ENCODE results near the gene SDHAF3. TPM values are rescaled to one million over a fixed set of nuclear protein-coding genes. Genes with fewer than 3 reads are reported as not detected.

The SDHAF3 gene
- total and polyA plus RNA-seq, 8 donors: 15.0 to 34.1 (median 29.9) TPM

DNA sequence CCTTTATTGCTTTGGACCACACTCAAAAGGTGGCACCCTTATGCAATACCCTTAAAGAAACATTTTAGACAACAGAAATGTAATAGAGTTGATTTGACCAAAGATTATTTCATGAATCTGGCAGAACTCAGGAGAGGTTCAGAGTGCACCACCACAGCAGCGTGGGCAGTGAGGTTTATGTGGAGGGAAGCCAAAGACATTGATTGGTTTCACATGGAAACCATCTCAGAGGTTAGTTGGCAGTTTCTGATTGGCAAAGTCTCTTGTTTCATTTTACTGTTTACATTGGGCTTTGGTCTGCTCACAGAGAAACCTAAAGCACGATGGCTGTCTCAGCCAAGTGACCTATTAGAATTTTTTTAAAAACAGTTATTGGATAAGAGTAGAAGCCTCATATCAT, 101.3 kb downstream of the SDHAF3 start:
- no peak overlapping the region for H3K27ac ChIP-seq
- TF ChIP-seq, protein P1, sequence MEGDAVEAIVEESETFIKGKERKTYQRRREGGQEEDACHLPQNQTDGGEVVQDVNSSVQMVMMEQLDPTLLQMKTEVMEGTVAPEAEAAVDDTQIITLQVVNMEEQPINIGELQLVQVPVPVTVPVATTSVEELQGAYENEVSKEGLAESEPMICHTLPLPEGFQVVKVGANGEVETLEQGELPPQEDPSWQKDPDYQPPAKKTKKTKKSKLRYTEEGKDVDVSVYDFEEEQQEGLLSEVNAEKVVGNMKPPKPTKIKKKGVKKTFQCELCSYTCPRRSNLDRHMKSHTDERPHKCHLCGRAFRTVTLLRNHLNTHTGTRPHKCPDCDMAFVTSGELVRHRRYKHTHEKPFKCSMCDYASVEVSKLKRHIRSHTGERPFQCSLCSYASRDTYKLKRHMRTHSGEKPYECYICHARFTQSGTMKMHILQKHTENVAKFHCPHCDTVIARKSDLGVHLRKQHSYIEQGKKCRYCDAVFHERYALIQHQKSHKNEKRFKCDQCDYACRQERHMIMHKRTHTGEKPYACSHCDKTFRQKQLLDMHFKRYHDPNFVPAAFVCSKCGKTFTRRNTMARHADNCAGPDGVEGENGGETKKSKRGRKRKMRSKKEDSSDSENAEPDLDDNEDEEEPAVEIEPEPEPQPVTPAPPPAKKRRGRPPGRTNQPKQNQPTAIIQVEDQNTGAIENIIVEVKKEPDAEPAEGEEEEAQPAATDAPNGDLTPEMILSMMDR (IDR thresholded peaks at IDR 0.05): no peak
- H3K9me3 ChIP-seq: no peaks in the 10 kb centered on the region
- intact Hi-C loops (cut with DNase I): no loop called here
- H3K4me3 ChIP-seq: no peak overlapping the region
- no peaks in the 10 kb centered on the region for H3K36me3 ChIP-seq
- no peak for DNase-seq
- no peak for ATAC-seq
- H3K4me1 ChIP-seq: no peaks in the 10 kb centered on the region
- H3K27me3 ChIP-seq: no peaks in the 10 kb centered on the region

DNA sequence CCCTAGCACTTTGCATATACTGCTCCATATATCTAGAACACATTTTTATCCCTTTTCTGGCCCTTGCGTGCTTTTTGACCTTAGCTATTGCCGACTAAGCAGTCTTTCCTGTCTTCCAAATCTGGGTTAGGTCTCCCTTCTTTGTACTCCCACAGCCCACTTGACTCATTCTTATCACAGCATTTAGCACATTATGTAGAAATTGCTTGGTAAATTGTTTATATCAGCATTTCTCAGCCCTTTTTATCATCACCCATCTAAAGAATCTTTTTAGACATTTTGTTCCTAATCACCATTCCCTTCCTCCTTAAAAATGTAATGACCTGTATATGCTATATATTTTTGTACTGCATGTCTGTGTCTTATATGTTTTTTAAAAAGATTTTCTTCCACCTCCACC, 101.7 kb downstream of the SDHAF3 start:
- H3K36me3 ChIP-seq: no peaks in the 10 kb centered on the region
- H3K9me3 ChIP-seq: no peaks in the 10 kb centered on the region
- no peaks in the 10 kb centered on the region for H3K4me1 ChIP-seq
- DNase-seq: no peak
- TF ChIP-seq, protein P1 (IDR thresholded peaks at IDR 0.05): no peak
- intact Hi-C loops (cut with DNase I): no loop called here
- no peaks in the 10 kb centered on the region for H3K27me3 ChIP-seq
- ATAC-seq: no peak
- no peak overlapping the region for H3K27ac ChIP-seq
- H3K4me3 ChIP-seq: no peak overlapping the region

DNA sequence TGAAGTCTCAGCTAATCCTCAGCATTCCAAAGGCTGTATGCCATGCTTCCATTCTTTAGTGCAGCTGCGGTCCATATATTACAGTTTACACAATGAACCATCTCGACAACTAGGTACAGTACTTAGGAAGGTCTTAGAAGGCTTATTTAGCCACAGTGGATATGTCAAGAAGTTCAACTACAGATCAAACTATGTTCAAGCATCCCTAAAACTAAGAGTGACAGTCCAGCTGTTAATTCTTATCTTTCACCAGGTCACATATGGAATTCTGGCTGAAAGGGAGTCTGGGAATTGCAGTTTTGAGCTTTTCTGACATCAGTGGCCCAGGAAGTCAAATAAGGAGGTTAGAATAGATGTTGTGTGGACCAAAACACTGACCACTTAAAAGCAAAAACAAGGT, 106.8 kb downstream of the SDHAF3 start:
- TF ChIP-seq, protein P1 (IDR thresholded peaks at IDR 0.05): no peak
- intact Hi-C loops (cut with DNase I): no loop called here
- ATAC-seq (no peak), DNase-seq (no peak)
- Histone ChIP-seq H3K4me3 (no peak overlapping the region), H3K9me3 (no peaks in the 10 kb centered on the region), H3K27ac (no peak overlapping the region), H3K36me3 (no peaks in the 10 kb centered on the region), H3K4me1 (no peaks in the 10 kb centered on the region), H3K27me3 (no peaks in the 10 kb centered on the region)

DNA sequence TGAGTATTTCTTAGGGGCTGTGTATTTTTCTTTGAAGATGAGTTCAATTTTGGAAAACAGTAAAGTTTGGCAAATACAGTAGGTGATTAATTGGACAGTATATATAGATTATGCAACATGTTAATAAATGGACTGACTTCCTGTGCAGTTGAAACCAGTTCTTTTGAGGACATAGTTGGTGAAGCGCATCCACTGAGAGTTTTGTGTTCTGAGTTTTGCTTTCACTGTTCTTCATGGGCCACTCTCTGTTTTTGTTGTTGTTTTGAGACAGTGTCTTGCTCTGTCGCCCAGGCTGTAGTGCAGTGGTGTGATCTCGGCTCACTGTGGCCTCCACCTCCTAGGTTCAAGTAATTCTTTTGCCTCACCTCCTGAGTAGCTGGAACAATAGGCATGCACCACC, 109.0 kb downstream of the SDHAF3 start:
- no peaks in the 10 kb centered on the region for H3K27me3 ChIP-seq
- no peak overlapping the region for H3K27ac ChIP-seq
- TF ChIP-seq, protein P1 (IDR thresholded peaks at IDR 0.05): no peak
- ATAC-seq (no peak), DNase-seq (no peak)
- no peak overlapping the region for H3K4me3 ChIP-seq
- H3K36me3 ChIP-seq: no peaks in the 10 kb centered on the region
- H3K9me3 ChIP-seq: no peaks in the 10 kb centered on the region
- intact Hi-C loops (cut with DNase I): no loop called here
- H3K4me1 ChIP-seq: no peaks in the 10 kb centered on the region

Other genes starting within 250 kb of the SDHAF3 start
- not detected for gene DLX6, start 112.1 kb upstream of the SDHAF3 start, total RNA-seq
- gene DLX6, start 112.1 kb upstream of the SDHAF3 start, polyA plus RNA-seq (ENCODE audit: insufficient read length in 6 of 6): under 1 TPM in 1 of 6 donors, not detected in 5; 0.14 TPM
- 1 to 10 TPM in 1 of 2 donors, not detected in 1; 1.8 TPM for gene DLX5, start 92.9 kb upstream of the SDHAF3 start, total RNA-seq
- 10 to 100 TPM in 4 of 6 donors, 1 to 10 TPM in 2; 7.1 to 25.3 (median 15.8) TPM for gene DLX5, start 92.9 kb upstream of the SDHAF3 start, polyA plus RNA-seq (ENCODE audit: insufficient read length in 6 of 6)